SU-DHL-6 (cell line): ENCODE measurements around the gene CLNK.

ENCODE experiments used
- CTCF ChIP-seq: fragments of 200-600 bp; sonication (generic); IDR thresholded peaks from one replicate; pipeline ENCODE4 v1.5.1; 2017; ENCODE audit warnings: antibody characterized with exemption, mild to moderate bottlenecking, low read length, moderate library complexity; ENCODE audit not compliant: insufficient read depth, poor library complexity, severe bottlenecking
- EZH2phosphoT487 ChIP-seq: fragments of 200-600 bp; sonication (generic), shearing (Covaris generic); conservative IDR thresholded peaks from 2 replicates; pipeline ENCODE4 v1.6.1; 2018; ENCODE audit warnings: mild to moderate bottlenecking, antibody characterized with exemption, low read length, moderate library complexity, mixed read lengths

DNA sequence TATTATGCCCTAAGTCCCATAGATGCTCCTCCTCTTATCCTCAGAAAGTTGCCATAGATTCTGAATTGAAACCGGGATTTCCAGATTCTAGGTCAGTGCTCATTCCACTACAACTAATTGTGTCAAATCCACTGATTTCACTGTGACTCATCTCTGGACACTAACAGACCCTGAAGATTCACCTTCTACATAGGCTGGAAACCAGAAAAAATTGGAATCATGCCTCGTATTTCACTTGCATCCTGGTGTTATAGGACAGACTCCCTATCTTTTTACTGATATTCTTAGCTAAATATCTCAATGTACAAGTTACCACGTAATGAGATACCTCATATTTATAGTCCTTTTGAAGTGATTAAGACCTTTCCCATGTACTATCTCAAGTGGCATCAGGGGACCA lies 36.7 kb downstream of the CLNK start:
- TF ChIP-seq CTCF (no peak), EZH2phosphoT487 (no peak)
